Glomerular visceral epithelial cell (primary cell): ENCODE measurements around the gene DPH1.

ENCODE experiments used
- DNase-seq: peaks from one replicate; pipeline ENCODE4 v3.0.0-alpha.2; 2016; ENCODE audit errors: extremely low spot score

Gene DPH1

GRCh38 chr17:2082003-2082781 is 52.2 kb downstream of the DPH1 start:
- no peak for DNase-seq

DNA sequence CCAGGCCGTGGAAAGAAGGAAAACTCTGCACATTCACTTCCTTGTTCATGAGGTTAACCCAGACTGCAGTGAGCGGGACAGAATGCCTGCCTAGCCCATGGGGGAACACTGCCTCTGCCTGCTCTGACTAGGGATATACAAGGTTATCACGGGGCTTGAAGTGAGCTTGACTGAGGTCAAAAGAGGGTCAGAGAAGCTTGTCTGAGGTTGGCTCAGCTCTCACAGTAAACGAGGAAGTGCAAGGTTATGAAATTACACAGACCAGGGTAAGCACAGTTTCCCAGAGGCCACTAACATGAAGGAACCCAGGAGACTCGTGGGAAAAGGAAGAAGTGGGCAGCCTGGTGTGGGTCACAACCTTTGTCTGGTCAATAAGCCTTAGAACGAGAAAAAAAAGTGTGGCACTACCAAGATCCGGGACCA is 53.7 kb downstream of the DPH1 start:
- DNase-seq = no peak

DNA sequence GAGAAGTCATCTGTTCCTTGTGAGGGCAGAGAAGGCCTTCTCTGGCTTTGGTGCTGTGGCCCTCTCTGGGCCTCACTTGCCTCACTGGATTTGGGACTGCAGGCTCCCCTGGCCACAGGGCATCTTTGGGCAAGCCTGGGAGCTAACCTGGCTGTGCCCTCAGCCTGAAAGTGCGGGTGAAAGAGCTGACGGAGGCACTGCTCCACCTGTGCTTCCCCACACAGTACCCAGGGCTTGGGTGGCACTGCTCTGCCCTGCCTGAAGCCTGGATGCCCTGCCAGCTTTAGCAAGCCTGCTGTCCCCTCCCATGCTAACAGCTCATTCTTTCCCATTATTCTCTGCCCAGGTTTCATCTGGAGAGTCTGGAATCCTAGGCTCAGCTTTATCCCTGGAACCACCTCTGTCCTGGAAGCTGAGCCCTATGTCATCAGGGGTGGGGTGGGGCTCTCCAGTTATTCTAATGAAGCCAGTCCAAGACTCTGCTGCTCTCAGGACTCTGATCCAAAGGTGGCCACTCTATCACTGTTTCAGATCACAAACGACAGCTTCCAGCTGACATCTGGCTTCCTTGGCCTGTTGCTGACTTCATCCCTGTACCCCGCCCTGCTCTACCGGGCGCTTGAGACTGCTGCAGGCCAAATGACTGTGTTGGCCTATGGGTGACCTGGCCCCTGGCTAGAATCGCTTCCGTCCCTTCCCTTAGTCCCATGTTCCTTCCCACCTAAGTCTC is 54.2 kb downstream of the DPH1 start:
- no peak for DNase-seq

GRCh38 chr17:2084766-2085647 is 55.1 kb downstream of the DPH1 start:
- no peak for DNase-seq

DNA sequence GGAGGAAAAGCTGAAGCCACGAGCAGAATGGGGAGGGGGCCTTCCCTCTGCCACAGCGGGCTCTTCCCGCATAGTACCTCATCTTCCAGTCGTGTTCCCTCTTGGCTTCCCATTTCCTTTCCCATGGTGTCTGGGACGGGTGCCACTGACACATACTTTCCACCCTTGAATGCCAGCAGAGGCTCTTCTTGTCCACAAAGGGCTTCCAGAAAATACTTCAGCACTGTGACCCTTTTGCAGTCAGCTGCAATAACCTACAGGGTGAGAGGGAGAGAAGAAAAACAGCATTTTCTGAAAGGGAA is 55.6 kb downstream of the DPH1 start:
- DNase-seq = no peak

- no peak for DNase-seq
These were observed 56.4 kb downstream of the DPH1 start for GRCh38 chr17:2086306-2086705.

GRCh38 chr17:2087597-2088211 is 57.8 kb downstream of the DPH1 start:
- DNase-seq = no peak

- DNase-seq = no peak
These were observed 59.1 kb downstream of the DPH1 start for GRCh38 chr17:2089021-2089422.

DNA sequence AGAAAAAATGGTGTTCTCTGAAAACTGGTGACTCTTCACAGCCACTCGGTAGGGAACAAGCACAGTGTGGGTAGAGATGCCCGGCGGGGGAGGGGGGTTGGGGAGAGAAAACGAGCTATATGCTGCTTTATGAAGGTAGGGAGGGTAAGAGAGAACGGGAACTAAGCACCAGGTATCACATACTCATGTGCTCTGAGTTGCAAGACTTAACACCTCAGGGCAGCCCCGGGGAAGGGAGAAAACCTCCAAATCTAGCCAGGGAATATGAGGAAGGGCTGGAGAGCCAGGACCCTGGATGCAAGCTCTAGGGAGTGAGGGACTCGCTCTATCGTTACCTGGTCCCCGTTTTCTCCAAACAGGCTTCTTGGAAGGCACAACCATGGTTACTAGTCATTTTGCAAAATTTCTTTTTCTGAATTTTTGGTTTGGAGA is 60.3 kb downstream of the DPH1 start:
- DNase-seq = no peak

DNA sequence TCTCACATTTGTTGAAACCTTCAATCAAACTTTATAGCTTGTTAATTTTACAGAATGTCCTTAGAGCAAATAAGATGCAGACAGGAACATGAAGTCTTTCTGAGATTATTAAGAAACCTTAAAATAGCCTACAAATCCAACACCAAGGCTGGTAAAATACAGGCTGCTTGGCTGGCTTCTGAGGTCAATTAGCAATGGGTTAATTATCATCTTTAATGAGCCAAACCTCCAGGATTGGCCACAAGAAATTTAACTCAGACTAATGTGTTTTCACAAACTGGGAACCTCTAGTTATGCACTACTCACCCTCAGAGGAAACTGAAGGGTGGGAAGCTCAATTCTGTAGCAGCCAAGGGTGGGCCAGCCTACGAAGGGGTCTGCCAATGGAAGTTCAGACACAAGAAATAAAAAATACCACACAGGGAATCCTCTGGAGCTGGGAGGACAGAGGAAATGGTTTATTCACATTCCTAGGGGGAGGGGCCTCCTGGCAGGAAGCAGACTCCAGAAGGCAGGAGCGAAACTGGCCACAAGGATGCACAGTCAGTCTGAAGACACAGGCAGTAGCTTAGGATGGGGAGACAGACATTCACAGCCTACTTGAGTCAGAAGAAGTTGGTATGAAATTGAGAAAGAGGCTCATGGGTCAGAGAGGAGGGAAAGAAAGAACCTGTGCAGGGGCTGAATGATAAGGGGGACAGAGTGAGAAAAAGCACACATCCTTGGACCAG is 61.0 kb downstream of the DPH1 start:
- DNase-seq = peak; percentile 80

DNA sequence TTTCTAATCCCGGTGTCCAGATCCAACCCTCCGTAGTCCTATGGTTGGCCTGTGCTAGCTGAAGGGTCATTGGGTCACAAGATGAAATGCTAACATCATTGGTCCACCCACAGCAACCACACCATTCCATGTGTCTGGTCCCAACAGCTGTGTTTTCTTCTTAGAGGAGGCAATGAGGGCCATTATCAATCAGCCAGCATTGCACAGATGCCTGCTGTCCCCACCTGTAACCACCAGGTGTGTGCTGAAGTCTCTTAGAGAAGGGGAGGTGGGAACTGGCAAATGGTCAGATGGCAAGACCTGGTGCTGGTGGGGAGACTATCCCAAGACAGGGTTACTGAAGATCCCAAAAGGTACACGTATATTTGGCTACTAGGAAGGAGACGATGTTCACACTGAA is 62.3 kb downstream of the DPH1 start:
- no peak for DNase-seq

- no peak for DNase-seq
These were observed 63.4 kb downstream of the DPH1 start for GRCh38 chr17:2093349-2093748.
